ENCODE measurements around the gene TMEM165.

DNA sequence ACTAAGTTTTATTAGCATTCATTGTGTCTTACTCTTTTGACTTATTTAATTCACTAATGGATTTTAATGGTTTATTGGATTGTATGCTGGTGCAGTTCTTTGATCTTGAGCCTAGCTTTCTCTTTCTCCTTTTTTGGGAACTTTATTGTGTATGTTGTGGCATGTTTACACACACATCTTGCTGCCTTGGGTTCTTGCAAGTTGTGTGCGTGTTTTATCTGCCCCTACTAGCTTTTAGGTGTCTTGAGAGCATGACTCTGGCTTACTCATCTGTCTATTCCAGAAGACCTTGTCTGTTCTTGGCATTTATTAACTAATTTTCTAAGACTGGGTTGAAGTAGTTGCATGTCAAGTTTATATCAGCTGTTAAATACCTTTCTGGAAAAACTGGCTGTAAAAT lies 2.7 kb downstream of the TMEM165 start:
- TF ChIP-seq, protein P1, sequence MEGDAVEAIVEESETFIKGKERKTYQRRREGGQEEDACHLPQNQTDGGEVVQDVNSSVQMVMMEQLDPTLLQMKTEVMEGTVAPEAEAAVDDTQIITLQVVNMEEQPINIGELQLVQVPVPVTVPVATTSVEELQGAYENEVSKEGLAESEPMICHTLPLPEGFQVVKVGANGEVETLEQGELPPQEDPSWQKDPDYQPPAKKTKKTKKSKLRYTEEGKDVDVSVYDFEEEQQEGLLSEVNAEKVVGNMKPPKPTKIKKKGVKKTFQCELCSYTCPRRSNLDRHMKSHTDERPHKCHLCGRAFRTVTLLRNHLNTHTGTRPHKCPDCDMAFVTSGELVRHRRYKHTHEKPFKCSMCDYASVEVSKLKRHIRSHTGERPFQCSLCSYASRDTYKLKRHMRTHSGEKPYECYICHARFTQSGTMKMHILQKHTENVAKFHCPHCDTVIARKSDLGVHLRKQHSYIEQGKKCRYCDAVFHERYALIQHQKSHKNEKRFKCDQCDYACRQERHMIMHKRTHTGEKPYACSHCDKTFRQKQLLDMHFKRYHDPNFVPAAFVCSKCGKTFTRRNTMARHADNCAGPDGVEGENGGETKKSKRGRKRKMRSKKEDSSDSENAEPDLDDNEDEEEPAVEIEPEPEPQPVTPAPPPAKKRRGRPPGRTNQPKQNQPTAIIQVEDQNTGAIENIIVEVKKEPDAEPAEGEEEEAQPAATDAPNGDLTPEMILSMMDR (conservative IDR thresholded peaks at IDR 0.05 in 1 of 2, IDR thresholded peaks at IDR 0.05 in 1 of 2; ENCODE audit: low read depth in 1 of 2, low read length in 2 of 2): no peak
- TF ChIP-seq EZH2 (IDR thresholded peaks at IDR 0.05; ENCODE audit: low read length, missing control alignments): no peak

Measured in fibroblast of lung (primary cell).